Kidney capillary endothelial cell (primary cell): ENCODE data around the gene EZH1.

Experiments
- DNase-seq: peaks from one replicate; pipeline ENCODE4 v3.0.0-alpha.2; 2018; ENCODE audit warnings: low spot score

EZH1 gene

GRCh38 chr17:42744806-42745617 is at the start of gene EZH1:
TSS of gene EZH1 (minus strand) at chr17:42745040. CDS start at chr17:42728941, 16,099 bp downstream.
- DNase-seq, result peak; percentile 92

GRCh38 chr17:42792545-42792944 is 47.7 kb upstream of the EZH1 start:
- DNase-seq, result no peak

GRCh38 chr17:42791948-42792347 is 47.1 kb upstream of the EZH1 start:
- no peak for DNase-seq

- no peak for DNase-seq
Observed at GRCh38 chr17:42787266-42787665, 42.4 kb upstream of the EZH1 start.

- no peak for DNase-seq
Observed at GRCh38 chr17:42784811-42785592, 40.2 kb upstream of the EZH1 start.

- DNase-seq, result peak; percentile 52
Observed at GRCh38 chr17:42784409-42784808, 39.6 kb upstream of the EZH1 start.

- DNase-seq, result no peak
Observed at GRCh38 chr17:42783791-42784138, 38.9 kb upstream of the EZH1 start.

- peak; percentile 81 for DNase-seq
Observed at GRCh38 chr17:42783062-42783790, 38.4 kb upstream of the EZH1 start.

GRCh38 chr17:42782166-42783061 is 37.6 kb upstream of the EZH1 start:
- DNase-seq, result no peak

GRCh38 chr17:42781639-42782165 is 36.9 kb upstream of the EZH1 start:
- DNase-seq, result no peak

GRCh38 chr17:42780851-42781638 is 36.2 kb upstream of the EZH1 start:
- DNase-seq, result no peak

- DNase-seq, result no peak
Observed at GRCh38 chr17:42779936-42780850, 35.4 kb upstream of the EZH1 start, which contains the start of gene WNK4. TSS of gene WNK4 (plus strand) at chr17:42780610. CDS start at chr17:42780699, 89 bp downstream.

GRCh38 chr17:42779304-42779935 is 34.6 kb upstream of the EZH1 start:
- DNase-seq, result no peak

GRCh38 chr17:42778570-42778969 is 33.7 kb upstream of the EZH1 start:
- no peak for DNase-seq

- DNase-seq, result no peak
Observed at GRCh38 chr17:42775534-42776098, 30.8 kb upstream of the EZH1 start.

- DNase-seq, result peak; percentile 52
Observed at GRCh38 chr17:42774066-42774745, 29.4 kb upstream of the EZH1 start.

- DNase-seq, result peak; percentile 73
Observed at GRCh38 chr17:42773290-42774035, 28.6 kb upstream of the EZH1 start, which contains the start of gene VPS25. TSS of gene VPS25 (plus strand) at chr17:42773449. CDS start at chr17:42773476, 27 bp downstream.
